Kidney tubule cell (primary cell): Measurements from ENCODE around the gene CCK.
"Not testable (repeated sequence)": the region's sequence is repeated elsewhere in the genome, so short reads cannot be mapped to it uniquely, and the experiment has no call there.

Experiments
- DNase-seq: peaks from one replicate; pipeline ENCODE4 v3.0.0-alpha.2; 2018; ENCODE audit warnings: low spot score

Gene CCK

GRCh38 chr3:42266085-42266484 is at the start of gene CCK:
CCK (minus strand) TSS chr3:42266185; CDS start chr3:42263630, 2,555 bp downstream.
- DNase-seq: no peak

GRCh38 chr3:42314411-42314810 is 48.4 kb upstream of the CCK start:
- DNase-seq: no peak

GRCh38 chr3:42308651-42309050 is 42.7 kb upstream of the CCK start:
- DNase-seq: no peak

GRCh38 chr3:42306499-42306898 is 40.5 kb upstream of the CCK start:
- DNase-seq: no peak

- DNase-seq: no peak
Observed at GRCh38 chr3:42302924-42303634, 37.1 kb upstream of the CCK start.

GRCh38 chr3:42301446-42302175 is 35.6 kb upstream of the CCK start:
- no peak for DNase-seq

GRCh38 chr3:42300778-42301177 is 34.8 kb upstream of the CCK start:
- no peak for DNase-seq

- peak; percentile 31 for DNase-seq
Observed at GRCh38 chr3:42300013-42300412, 34.0 kb upstream of the CCK start.

GRCh38 chr3:42298259-42298658 is 32.3 kb upstream of the CCK start:
- DNase-seq: no peak

- no peak for DNase-seq
Observed at GRCh38 chr3:42292009-42292408, 26.0 kb upstream of the CCK start.

- peak; percentile 19 for DNase-seq
Observed at GRCh38 chr3:42290966-42291714, 25.2 kb upstream of the CCK start.

GRCh38 chr3:42289026-42289425 is 23.0 kb upstream of the CCK start:
- no peak for DNase-seq

- no peak for DNase-seq
Observed at GRCh38 chr3:42288385-42288784, 22.4 kb upstream of the CCK start.

GRCh38 chr3:42287423-42287822 is 21.4 kb upstream of the CCK start:
- DNase-seq: not testable (repeated sequence)

GRCh38 chr3:42277676-42278075 is 11.7 kb upstream of the CCK start:
- no peak for DNase-seq

GRCh38 chr3:42276141-42277132 is 10.5 kb upstream of the CCK start:
- DNase-seq: no peak

GRCh38 chr3:42275217-42275616 is 9.2 kb upstream of the CCK start:
- DNase-seq: no peak

GRCh38 chr3:42274266-42274665 is 8.3 kb upstream of the CCK start:
- DNase-seq: no peak

GRCh38 chr3:42273361-42273760 is 7.4 kb upstream of the CCK start:
- no peak for DNase-seq

- DNase-seq: no peak
Observed at GRCh38 chr3:42271786-42272185, 5.8 kb upstream of the CCK start.

- DNase-seq: no peak
Observed at GRCh38 chr3:42270561-42270960, 4.6 kb upstream of the CCK start.

GRCh38 chr3:42269647-42270046 is 3.7 kb upstream of the CCK start:
- no peak for DNase-seq
